ENCODE results near the gene ALDH1A2. TPM values are rescaled to one million over a fixed set of nuclear protein-coding genes. Genes with fewer than 3 reads are reported as not detected.

The ALDH1A2 gene
- total RNA-seq, 2 donors from 2014 or later, result 4.3 to 37.5 TPM

- peaks cover 5% of the 10 kb centered on the region for H3K27me3 ChIP-seq (replicated peaks; ENCODE audit: insufficient read depth)
- TF ChIP-seq, protein P1, sequence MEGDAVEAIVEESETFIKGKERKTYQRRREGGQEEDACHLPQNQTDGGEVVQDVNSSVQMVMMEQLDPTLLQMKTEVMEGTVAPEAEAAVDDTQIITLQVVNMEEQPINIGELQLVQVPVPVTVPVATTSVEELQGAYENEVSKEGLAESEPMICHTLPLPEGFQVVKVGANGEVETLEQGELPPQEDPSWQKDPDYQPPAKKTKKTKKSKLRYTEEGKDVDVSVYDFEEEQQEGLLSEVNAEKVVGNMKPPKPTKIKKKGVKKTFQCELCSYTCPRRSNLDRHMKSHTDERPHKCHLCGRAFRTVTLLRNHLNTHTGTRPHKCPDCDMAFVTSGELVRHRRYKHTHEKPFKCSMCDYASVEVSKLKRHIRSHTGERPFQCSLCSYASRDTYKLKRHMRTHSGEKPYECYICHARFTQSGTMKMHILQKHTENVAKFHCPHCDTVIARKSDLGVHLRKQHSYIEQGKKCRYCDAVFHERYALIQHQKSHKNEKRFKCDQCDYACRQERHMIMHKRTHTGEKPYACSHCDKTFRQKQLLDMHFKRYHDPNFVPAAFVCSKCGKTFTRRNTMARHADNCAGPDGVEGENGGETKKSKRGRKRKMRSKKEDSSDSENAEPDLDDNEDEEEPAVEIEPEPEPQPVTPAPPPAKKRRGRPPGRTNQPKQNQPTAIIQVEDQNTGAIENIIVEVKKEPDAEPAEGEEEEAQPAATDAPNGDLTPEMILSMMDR (IDR thresholded peaks at IDR 0.05), result no peak
Measured at GRCh38 chr15:58058729-58059128, 6.8 kb downstream of the ALDH1A2 start.

GRCh38 chr15:58058073-58058472, 7.4 kb downstream of the ALDH1A2 start:
- ATAC-seq (ENCODE audit: insufficient number of reproducible peaks, low FRiP score, low read depth) (no peak), DNase-seq (ENCODE audit: low spot score) (no peak)
- TF ChIP-seq, protein P1 (IDR thresholded peaks at IDR 0.05), result no peak
- no peaks in the 10 kb centered on the region for H3K27me3 ChIP-seq (replicated peaks; ENCODE audit: insufficient read depth)
- no peak overlapping the region for H3K27ac ChIP-seq
- no peaks in the 10 kb centered on the region for H3K36me3 ChIP-seq
- no peaks in the 10 kb centered on the region for H3K9me3 ChIP-seq
- no peak overlapping the region for H3K4me3 ChIP-seq
- no peaks in the 10 kb centered on the region for H3K4me1 ChIP-seq (ENCODE audit: control insufficient read depth in 1 of 2, low read depth in 2 of 2)

More at GRCh38 chr15:58058729-58059128, 6.8 kb downstream of the ALDH1A2 start:
- H3K9me3 ChIP-seq, result no peaks in the 10 kb centered on the region
- DNase-seq (ENCODE audit: low spot score) (no peak), ATAC-seq (ENCODE audit: insufficient number of reproducible peaks, low FRiP score, low read depth) (no peak)
- no peaks in the 10 kb centered on the region for H3K36me3 ChIP-seq
- no peak overlapping the region for H3K27ac ChIP-seq
- H3K4me3 ChIP-seq, result no peak overlapping the region
- no peaks in the 10 kb centered on the region for H3K4me1 ChIP-seq (ENCODE audit: control insufficient read depth in 1 of 2, low read depth in 2 of 2)

DNA sequence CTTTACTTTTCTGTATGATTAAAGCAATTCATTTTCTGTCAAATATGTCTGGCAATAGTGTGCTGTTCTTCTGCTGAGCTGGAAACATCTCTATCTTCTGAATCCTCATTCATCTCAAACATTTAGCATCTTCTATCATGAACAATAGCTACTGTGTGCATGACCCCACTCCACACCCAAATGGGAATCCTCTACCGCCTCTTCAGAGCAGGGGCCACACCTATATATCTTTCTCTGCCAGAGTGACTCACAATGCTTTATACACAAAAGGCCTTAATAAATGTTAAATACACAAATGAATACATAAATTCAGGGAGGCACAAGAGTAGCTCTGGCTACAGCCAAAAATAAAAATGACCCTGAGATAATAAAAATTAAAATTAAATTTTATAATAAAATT, 8.0 kb downstream of the ALDH1A2 start:
- ATAC-seq (ENCODE audit: insufficient number of reproducible peaks, low FRiP score, low read depth) (no peak), DNase-seq (ENCODE audit: low spot score) (no peak)
- TF ChIP-seq, protein P1 (IDR thresholded peaks at IDR 0.05), result no peak
- no peaks in the 10 kb centered on the region for H3K4me1 ChIP-seq (ENCODE audit: control insufficient read depth in 1 of 2, low read depth in 2 of 2)
- H3K9me3 ChIP-seq, result no peaks in the 10 kb centered on the region
- H3K36me3 ChIP-seq, result no peaks in the 10 kb centered on the region
- H3K27ac ChIP-seq, result no peak overlapping the region
- no peaks in the 10 kb centered on the region for H3K27me3 ChIP-seq (replicated peaks; ENCODE audit: insufficient read depth)
- no peak overlapping the region for H3K4me3 ChIP-seq

DNA sequence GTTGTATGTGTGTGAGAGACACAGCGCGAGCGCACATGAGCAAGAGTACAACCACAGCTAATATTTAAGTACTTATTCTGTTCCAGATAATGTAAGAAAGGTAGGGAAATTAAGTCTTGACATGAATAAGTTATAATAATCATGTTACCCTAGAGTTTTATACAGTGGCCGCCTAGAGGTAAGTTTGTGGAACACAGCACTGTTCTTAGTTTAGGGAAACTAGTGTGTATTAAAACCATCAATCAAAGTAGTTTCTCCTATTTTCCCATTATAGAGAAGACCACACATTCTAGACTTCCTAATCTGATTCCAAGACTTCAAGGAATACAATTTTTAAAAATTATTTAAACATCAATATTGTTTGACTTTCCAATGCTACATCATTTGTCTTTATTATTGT, 9.5 kb downstream of the ALDH1A2 start:
- TF ChIP-seq, protein P1 (IDR thresholded peaks at IDR 0.05), result no peak
- no peak for DNase-seq (ENCODE audit: low spot score)
- H3K9me3 ChIP-seq, result no peaks in the 10 kb centered on the region
- no peaks in the 10 kb centered on the region for H3K4me1 ChIP-seq (ENCODE audit: control insufficient read depth in 1 of 2, low read depth in 2 of 2)
- H3K27me3 ChIP-seq (replicated peaks; ENCODE audit: insufficient read depth), result no peaks in the 10 kb centered on the region
- no peak for ATAC-seq (ENCODE audit: insufficient number of reproducible peaks, low FRiP score, low read depth)
- H3K27ac ChIP-seq, result no peak overlapping the region
- H3K4me3 ChIP-seq, result no peak overlapping the region
- no peaks in the 10 kb centered on the region for H3K36me3 ChIP-seq

DNA sequence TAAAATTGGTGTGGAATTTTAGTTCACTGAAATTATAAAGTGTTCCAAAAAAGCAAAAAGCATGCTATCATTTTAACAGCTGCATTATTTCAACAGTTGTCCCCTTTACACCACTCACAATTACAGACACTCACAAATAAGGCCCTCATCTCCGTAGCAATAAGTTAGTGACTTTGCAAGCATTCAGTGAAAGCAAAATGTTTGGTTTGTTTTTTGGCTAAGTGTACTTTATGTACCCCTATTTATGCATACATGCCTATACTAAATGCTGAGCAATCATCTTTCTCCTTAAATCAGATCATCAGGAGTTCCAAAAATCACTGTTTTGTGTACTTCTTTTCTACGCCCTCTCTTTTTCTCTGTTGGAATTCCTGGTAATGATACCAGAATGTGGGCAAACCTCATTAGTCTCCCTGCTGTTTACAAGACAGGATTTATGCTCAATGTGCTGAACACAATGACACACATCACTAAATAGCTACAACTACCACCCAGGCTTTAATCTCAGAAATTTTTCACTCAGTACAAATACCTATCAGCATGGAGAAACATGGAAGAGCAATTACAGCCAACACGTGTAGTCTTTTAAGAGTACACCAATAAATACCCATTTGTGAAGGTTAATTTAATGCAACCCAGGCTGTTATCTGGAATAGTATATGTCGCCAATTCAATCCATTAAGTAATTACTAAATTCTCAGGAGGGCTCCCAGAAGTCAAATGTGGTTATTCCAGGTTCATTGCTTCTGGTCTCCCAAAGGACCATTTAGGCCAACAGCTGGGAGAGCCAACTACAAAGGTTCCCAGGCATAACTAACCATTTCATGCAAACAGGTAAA, 12.0 kb downstream of the ALDH1A2 start:
- Histone ChIP-seq H3K36me3 (no peaks in the 10 kb centered on the region), H3K27ac (no peak overlapping the region), H3K27me3 (replicated peaks; ENCODE audit: insufficient read depth) (no peaks in the 10 kb centered on the region), H3K4me3 (no peak overlapping the region), H3K9me3 (no peaks in the 10 kb centered on the region), H3K4me1 (ENCODE audit: control insufficient read depth in 1 of 2, low read depth in 2 of 2) (no peaks in the 10 kb centered on the region)
- ATAC-seq (ENCODE audit: insufficient number of reproducible peaks, low FRiP score, low read depth) (no peak), DNase-seq (ENCODE audit: low spot score) (no peak)
- TF ChIP-seq, protein P1 (IDR thresholded peaks at IDR 0.05), result no peak

Data from thoracic aorta (tissue), 2 donors.